ENCODE measurements around the gene CDC42. TPM values are rescaled to one million over a fixed set of nuclear protein-coding genes. Genes with fewer than 3 reads are reported as not detected.
"Not testable (repeated sequence)": the region's sequence is repeated elsewhere in the genome, so short reads cannot be mapped to it uniquely, and the experiment has no call there.

CDC42 gene
- total RNA-seq, 2 donors from 2014 or later, result 39.9 to 72.1 TPM

- H3K36me3 ChIP-seq (replicated peaks in 1 of 2; ENCODE audit: insufficient read depth in 1 of 2, low read depth in 2 of 2); H3K27me3 ChIP-seq; intact Hi-C loops (cut with DNase I); H3K4me3 ChIP-seq; H3K9me3 ChIP-seq: not testable (repeated sequence)
- peak; percentile 12 for ATAC-seq
- Histone ChIP-seq H3K4me1 (peaks cover 17% of the 10 kb centered on the region), H3K27ac (peak overlapping the region in 3 of 4 donors; percentile 12 to 96 (median 71))
- peak; percentile 45 to 76 (median 67) for TF ChIP-seq POLR2A (IDR thresholded peaks at IDR 0.05)
- peak; percentile 65 to 77 (median 67) for DNase-seq
- 20 to 35% methylated on average over 4 to 9 of the region's 10 CpGs for WGBS, 2 donors
These were observed 45.2 kb upstream of the CDC42 start for GRCh38 chr1:22007262-22007661.

- H3K27me3 ChIP-seq; intact Hi-C loops (cut with DNase I); ATAC-seq; H3K4me3 ChIP-seq; H3K36me3 ChIP-seq (replicated peaks in 1 of 2; ENCODE audit: insufficient read depth in 1 of 2, low read depth in 2 of 2); H3K9me3 ChIP-seq: not testable (repeated sequence)
- H3K27ac ChIP-seq, result peak overlapping the region in 3 of 4 donors; percentile 1 to 73 (median 71)
- WGBS, 2 donors, result 54 to 60% methylated on average over 4 of the region's 11 CpGs
- H3K4me1 ChIP-seq, result peaks cover 17% of the 10 kb centered on the region
- peak in 3 of 4 donors; percentile 36 to 53 (median 45) for DNase-seq
These were observed 42.9 kb upstream of the CDC42 start for GRCh38 chr1:22009566-22009965.

GRCh38 chr1:22012752-22013151 lies 39.8 kb upstream of the CDC42 start:
- H3K4me3 ChIP-seq; H3K36me3 ChIP-seq (replicated peaks in 1 of 2; ENCODE audit: insufficient read depth in 1 of 2, low read depth in 2 of 2); H3K9me3 ChIP-seq; H3K4me1 ChIP-seq; intact Hi-C loops (cut with DNase I); H3K27me3 ChIP-seq: not testable (repeated sequence)
- H3K27ac ChIP-seq, result peak overlapping the region in 3 of 4 donors; percentile 27 to 56 (median 28)
- peak; percentile 31 for ATAC-seq
- peak; percentile 62 to 76 (median 72) for DNase-seq
- WGBS, 2 donors, result 31 to 34% methylated on average over 3 to 4 of the region's 4 CpGs
- peak in 1 of 3 donors; percentile 76 for TF ChIP-seq POLR2A (IDR thresholded peaks at IDR 0.05)

- peak; percentile 1 for ATAC-seq
- peak in 3 of 4 donors; percentile 28 to 52 (median 45) for DNase-seq
- TF ChIP-seq POLR2A (IDR thresholded peaks at IDR 0.05), result peak in 2 of 3 donors; percentile 71 to 82
- H3K27me3 ChIP-seq; H3K4me3 ChIP-seq; intact Hi-C loops (cut with DNase I); H3K36me3 ChIP-seq (replicated peaks in 1 of 2; ENCODE audit: insufficient read depth in 1 of 2, low read depth in 2 of 2); H3K9me3 ChIP-seq: not testable (repeated sequence)
- 36 to 47% methylated on average over 13 of the region's 13 CpGs for WGBS, 2 donors
- Histone ChIP-seq H3K4me1 (peaks cover 10% of the 10 kb centered on the region), H3K27ac (peak overlapping the region in 3 of 4 donors; percentile 21 to 45 (median 40))
These were observed 37.8 kb upstream of the CDC42 start for GRCh38 chr1:22014575-22015206.

GRCh38 chr1:22018583-22019559 lies 33.6 kb upstream of the CDC42 start:
- Histone ChIP-seq H3K27ac (peak overlapping the region in 3 of 4 donors; percentile 5 to 47 (median 24)), H3K27me3 (no peaks in the 10 kb centered on the region), H3K4me3 (no peak overlapping the region), H3K9me3 (no peaks in the 10 kb centered on the region), H3K4me1 (peaks cover 25% of the 10 kb centered on the region), H3K36me3 (replicated peaks in 1 of 2; ENCODE audit: insufficient read depth in 1 of 2, low read depth in 2 of 2) (no peaks in the 10 kb centered on the region)
- intact Hi-C loops (cut with DNase I), result no loop called here
- TF ChIP-seq, protein P1, sequence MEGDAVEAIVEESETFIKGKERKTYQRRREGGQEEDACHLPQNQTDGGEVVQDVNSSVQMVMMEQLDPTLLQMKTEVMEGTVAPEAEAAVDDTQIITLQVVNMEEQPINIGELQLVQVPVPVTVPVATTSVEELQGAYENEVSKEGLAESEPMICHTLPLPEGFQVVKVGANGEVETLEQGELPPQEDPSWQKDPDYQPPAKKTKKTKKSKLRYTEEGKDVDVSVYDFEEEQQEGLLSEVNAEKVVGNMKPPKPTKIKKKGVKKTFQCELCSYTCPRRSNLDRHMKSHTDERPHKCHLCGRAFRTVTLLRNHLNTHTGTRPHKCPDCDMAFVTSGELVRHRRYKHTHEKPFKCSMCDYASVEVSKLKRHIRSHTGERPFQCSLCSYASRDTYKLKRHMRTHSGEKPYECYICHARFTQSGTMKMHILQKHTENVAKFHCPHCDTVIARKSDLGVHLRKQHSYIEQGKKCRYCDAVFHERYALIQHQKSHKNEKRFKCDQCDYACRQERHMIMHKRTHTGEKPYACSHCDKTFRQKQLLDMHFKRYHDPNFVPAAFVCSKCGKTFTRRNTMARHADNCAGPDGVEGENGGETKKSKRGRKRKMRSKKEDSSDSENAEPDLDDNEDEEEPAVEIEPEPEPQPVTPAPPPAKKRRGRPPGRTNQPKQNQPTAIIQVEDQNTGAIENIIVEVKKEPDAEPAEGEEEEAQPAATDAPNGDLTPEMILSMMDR (IDR thresholded peaks at IDR 0.05), result no peak
- TF ChIP-seq POLR2A (IDR thresholded peaks at IDR 0.05), result no peak
- DNase-seq, result peak in 1 of 4 donors; percentile 72
- 64 to 74% methylated on average over 10 of the region's 10 CpGs for WGBS, 2 donors
- no peak for ATAC-seq

GRCh38 chr1:22021061-22021460 lies 31.4 kb upstream of the CDC42 start:
- Histone ChIP-seq H3K27ac (no peak overlapping the region), H3K4me1 (peaks cover 37% of the 10 kb centered on the region), H3K36me3 (replicated peaks in 1 of 2; ENCODE audit: insufficient read depth in 1 of 2, low read depth in 2 of 2) (peaks cover 0 to 2% of the 10 kb centered on the region in 2 donors), H3K27me3 (no peaks in the 10 kb centered on the region), H3K9me3 (no peaks in the 10 kb centered on the region), H3K4me3 (no peak overlapping the region)
- WGBS, 2 donors, result 90 to 91% methylated on average over 6 of the region's 6 CpGs
- DNase-seq (no peak), ATAC-seq (no peak)
- TF ChIP-seq, protein P1 (IDR thresholded peaks at IDR 0.05), result no peak
- no peak for TF ChIP-seq POLR2A (IDR thresholded peaks at IDR 0.05)
- intact Hi-C loops (cut with DNase I), result no loop called here
